B cell (primary cell): ENCODE measurements around the gene MAPT. TPM values are rescaled to one million over a fixed set of nuclear protein-coding genes. Genes with fewer than 3 reads are reported as not detected.

Experiments used
- ATAC-seq: fragments of 200-7000 bp; cut with Tn5 transposase; one replicate; pipeline ENCODE4 v1.10.0; 2021; ENCODE audit warnings: low read depth, mild to moderate bottlenecking, moderate number of reproducible peaks, moderate library complexity
- CTCF ChIA-PET: fragments of 350-600 bp; sonication (Branson Sonifier 250); formaldehyde crosslinking; loops from one replicate; lab custom pipeline; 2021; ENCODE audit warnings: antibody characterized with exemption, inconsistent platforms; lab: Charles Lee
- POLR2A ChIA-PET: fragments of 350-600 bp; sonication (Branson Sonifier 250); formaldehyde crosslinking; loops from one replicate; lab custom pipeline; 2021; ENCODE audit warnings: antibody characterized with exemption; lab: Charles Lee
- DNase-seq: peaks from one replicate; pipeline ENCODE4 v3.0.0; 2013
- H2AFZ ChIP-seq: 2 replicates; pipeline ENCODE4 v1.6.1; 2012; ENCODE audit warnings: mild to moderate bottlenecking, low read depth, low read length; ENCODE audit not compliant: insufficient read depth, poor library complexity, severe bottlenecking
- H3K27ac ChIP-seq, 2 donors: 1 replicate in 1 of 2; 2 replicates in 1 of 2; pipeline ENCODE4 v1.5.1; 2012 to 2013; ENCODE audit warnings: low read length in 2 of 2, mild to moderate bottlenecking in 2 of 2, moderate library complexity in 1 of 2
- H3K27me3 ChIP-seq, 4 experiments: fragments of 200-600 bp in 1 of 4; sonication (generic) in 1 of 4; replicated peaks in 1 of 4; 1 replicate in 2 of 4; 2 replicates in 2 of 4; pipeline versions ENCODE4 v1.6.1 to v1.7.0; 2013 to 2016; ENCODE audit warnings: low read length in 3 of 4, mild to moderate bottlenecking in 2 of 4, mixed read lengths in 1 of 4, moderate library complexity in 1 of 4; ENCODE audit not compliant: insufficient read depth in 4 of 4, control insufficient read depth in 3 of 4; ENCODE audit errors: control extremely low read depth in 1 of 4
- H3K36me3 ChIP-seq, 2 experiments: replicated peaks in 1 of 2; 1 replicate in 1 of 2; 2 replicates in 1 of 2; pipeline versions ENCODE4 v1.6.1 to v1.7.1; 2013; ENCODE audit warnings: low read length in 1 of 2; ENCODE audit not compliant: insufficient read depth in 2 of 2, control insufficient read depth in 1 of 2; ENCODE audit errors: control extremely low read depth in 1 of 2, extremely low read depth in 1 of 2
- H3K4me1 ChIP-seq, 2 donors: fragments of 200-600 bp in 1 of 2; sonication (generic) in 1 of 2; 1 replicate in 1 of 2; 2 replicates in 1 of 2; pipeline versions ENCODE4 v1.5.1 to v1.6.1; 2013 to 2017; ENCODE audit warnings: low read length in 2 of 2; ENCODE audit not compliant: control insufficient read depth in 2 of 2, insufficient read depth in 2 of 2
- H3K4me2 ChIP-seq: replicated peaks from 2 replicates; pipeline ENCODE3; 2012; ENCODE audit warnings: mild to moderate bottlenecking, low read depth, low read length; ENCODE audit not compliant: poor library complexity, severe bottlenecking
- H3K4me3 ChIP-seq, 5 experiments: fragments of 200-600 bp in 1 of 5; sonication (generic) in 1 of 5; 1 replicate in 3 of 5; 2 replicates in 2 of 5; pipeline versions ENCODE4 v1.5.1 to v1.7.0; 2011 to 2016; ENCODE audit warnings: low read length in 4 of 5, mild to moderate bottlenecking in 4 of 5, low read depth in 2 of 5, control low read depth in 1 of 5, moderate library complexity in 1 of 5; ENCODE audit not compliant: insufficient read depth in 1 of 5; ENCODE audit errors: control extremely low read depth in 1 of 5, extremely low read depth in 1 of 5
- H3K79me2 ChIP-seq: fragments of 200-600 bp; sonication (generic); one replicate; pipeline ENCODE4 v1.6.0; 2016; ENCODE audit warnings: low read length; ENCODE audit not compliant: control insufficient read depth, insufficient read depth
- H3K9ac ChIP-seq: fragments of 200-600 bp; sonication (generic); 2 replicates; pipeline ENCODE4 v1.6.1; 2017; ENCODE audit warnings: mild to moderate bottlenecking, low read length, moderate library complexity
- H3K9me3 ChIP-seq, 3 donors: one replicate each; pipeline versions ENCODE4 v1.6.1 to v1.7.1; 2013; ENCODE audit warnings: low read length in 2 of 3; ENCODE audit not compliant: control insufficient read depth in 2 of 3, insufficient read depth in 1 of 3; ENCODE audit errors: control extremely low read depth in 1 of 3
- H4K20me1 ChIP-seq: 2 replicates; pipeline ENCODE4 v1.6.0; 2012; ENCODE audit warnings: mild to moderate bottlenecking, low read length; ENCODE audit not compliant: insufficient read depth, control insufficient read depth, poor library complexity, severe bottlenecking
- H3K27ac Mint-ChIP-seq: one replicate; pipeline ENCODE4 v1.8.0; 2021; ENCODE audit warnings: mixed read lengths
- H3K27me3 Mint-ChIP-seq: one replicate; pipeline ENCODE4 v1.8.0; 2021; ENCODE audit warnings: mixed read lengths
- H3K4me1 Mint-ChIP-seq: one replicate; pipeline ENCODE4 v1.8.0; 2021; ENCODE audit warnings: mixed read lengths
- H3K4me3 Mint-ChIP-seq: one replicate; pipeline ENCODE4 v1.8.0; 2021; ENCODE audit warnings: mixed read lengths
- H3K9me3 Mint-ChIP-seq: one replicate; pipeline ENCODE4 v1.8.0; 2022; ENCODE audit warnings: mixed read lengths; ENCODE audit not compliant: insufficient read depth
- EZH2 ChIP-seq: IDR thresholded peaks from 2 replicates; pipeline ENCODE4 v1.6.1; 2012; ENCODE audit warnings: borderline replicate concordance, low read depth, mild to moderate bottlenecking, moderate library complexity, low read length; ENCODE audit not compliant: insufficient read depth, poor library complexity, severe bottlenecking
- WGBS: methylation state at CpG from one replicate; pipeline ENCODE4 v1.1.5; 2013; ENCODE audit warnings: missing lambda C conversion rate; ENCODE audit not compliant: insufficient coverage; 5-methylcytosine and 5-hydroxymethylcytosine counted together
- intact Hi-C: fragments of 100-400 bp; cut with micrococcal nuclease; formaldehyde crosslinking; loops from one replicate; pipeline ENCODE4 v1.10.0; 2022
- polyA plus RNA-seq: library from polyadenylated mRNA; depleted of rRNA; stranded (reverse); fragments of >200 nt; gene quantifications from 2 replicates; pipeline ENCODE4 v1.2.3, GENCODE V29; 2012
- total RNA-seq, 2 donors: library from RNA; stranded (reverse); fragments of 120-200 nt in 1 of 2; gene quantifications; 1 replicate in 1 of 2; 2 replicates in 1 of 2; pipeline versions ENCODE4 v1.2.3 to v1.2.4, GENCODE V29; 2013 to 2022
- TF ChIP-seq, protein P1 (sequence below): fragments of 200-600 bp; IDR thresholded peaks from one replicate; pipeline ENCODE4 v1.8.0; 2022; ENCODE audit warnings: antibody characterized with exemption, mild to moderate bottlenecking

MAPT gene
- total and polyA plus RNA-seq, 2 donors (not counting 1 experiment from before 2014, with no cell fraction given) = 0.13 to 0.20 TPM

GRCh38 chr17:45953561-45953960 lies 59.2 kb downstream of the MAPT start:
- no peak for ATAC-seq
- H3K4me3 Mint-ChIP-seq = no peak overlapping the region

DNA sequence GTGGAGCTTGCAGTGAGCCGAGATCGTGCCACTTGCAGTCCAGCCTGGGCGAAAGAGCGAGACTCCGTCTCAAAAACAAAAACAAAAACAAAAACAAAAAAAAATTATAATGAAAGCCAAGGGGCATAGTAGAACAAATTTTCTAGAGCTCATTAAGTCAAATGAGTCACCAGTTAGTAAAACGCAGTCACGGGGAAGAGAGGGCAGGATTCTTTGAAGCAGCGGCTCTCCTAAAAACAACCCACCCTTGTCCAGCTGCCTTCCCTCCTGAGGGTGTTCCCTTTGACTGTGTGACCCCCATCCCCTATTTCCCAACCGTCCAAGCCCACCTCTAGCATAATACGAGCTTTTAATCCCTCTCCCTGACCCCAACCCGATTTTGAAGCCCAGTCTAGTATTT lies 60.6 kb downstream of the MAPT start:
- ChIA-PET POLR2A (no interaction called here), CTCF (no interaction called here)
- intact Hi-C loops = no loop called here
- no peaks in the 10 kb centered on the region for H4K20me1 ChIP-seq
- DNase-seq = no peak
- no peak overlapping the region for H2AFZ ChIP-seq
- no peak overlapping the region for H3K4me3 Mint-ChIP-seq
- H3K4me3 ChIP-seq = no peak overlapping the region
- ATAC-seq = no peak
- no peak overlapping the region for H3K4me2 ChIP-seq
- no peaks in the 10 kb centered on the region for H3K9me3 Mint-ChIP-seq
- H3K9me3 ChIP-seq = no peaks in the 10 kb centered on the region
- no peaks in the 10 kb centered on the region for H3K36me3 ChIP-seq
- H3K79me2 ChIP-seq = no peaks in the 10 kb centered on the region
- H3K27ac Mint-ChIP-seq = no peak overlapping the region
- no peak overlapping the region for H3K27ac ChIP-seq
- H3K9ac ChIP-seq = no peak overlapping the region
- 84% methylated on average over 6 of the region's 11 CpGs for WGBS
- peaks cover 0 to 14% (median 4%) of the 10 kb centered on the region in 4 experiments for H3K27me3 ChIP-seq
- peaks cover 20% of the 10 kb centered on the region for H3K27me3 Mint-ChIP-seq
- H3K4me1 Mint-ChIP-seq = no peaks in the 10 kb centered on the region
- TF ChIP-seq, protein P1, sequence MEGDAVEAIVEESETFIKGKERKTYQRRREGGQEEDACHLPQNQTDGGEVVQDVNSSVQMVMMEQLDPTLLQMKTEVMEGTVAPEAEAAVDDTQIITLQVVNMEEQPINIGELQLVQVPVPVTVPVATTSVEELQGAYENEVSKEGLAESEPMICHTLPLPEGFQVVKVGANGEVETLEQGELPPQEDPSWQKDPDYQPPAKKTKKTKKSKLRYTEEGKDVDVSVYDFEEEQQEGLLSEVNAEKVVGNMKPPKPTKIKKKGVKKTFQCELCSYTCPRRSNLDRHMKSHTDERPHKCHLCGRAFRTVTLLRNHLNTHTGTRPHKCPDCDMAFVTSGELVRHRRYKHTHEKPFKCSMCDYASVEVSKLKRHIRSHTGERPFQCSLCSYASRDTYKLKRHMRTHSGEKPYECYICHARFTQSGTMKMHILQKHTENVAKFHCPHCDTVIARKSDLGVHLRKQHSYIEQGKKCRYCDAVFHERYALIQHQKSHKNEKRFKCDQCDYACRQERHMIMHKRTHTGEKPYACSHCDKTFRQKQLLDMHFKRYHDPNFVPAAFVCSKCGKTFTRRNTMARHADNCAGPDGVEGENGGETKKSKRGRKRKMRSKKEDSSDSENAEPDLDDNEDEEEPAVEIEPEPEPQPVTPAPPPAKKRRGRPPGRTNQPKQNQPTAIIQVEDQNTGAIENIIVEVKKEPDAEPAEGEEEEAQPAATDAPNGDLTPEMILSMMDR = no peak
- TF ChIP-seq EZH2 = no peak
- no peaks in the 10 kb centered on the region for H3K4me1 ChIP-seq

More at GRCh38 chr17:45953561-45953960, 59.2 kb downstream of the MAPT start:
- H3K9me3 ChIP-seq = no peaks in the 10 kb centered on the region
- H3K4me2 ChIP-seq = no peak overlapping the region
- CTCF ChIA-PET = no interaction called here
- no peak overlapping the region for H2AFZ ChIP-seq
- no peak overlapping the region for H3K4me3 ChIP-seq
- H3K27ac ChIP-seq = no peak overlapping the region
- H3K27me3 ChIP-seq = peaks cover 0 to 27% (median 15%) of the 10 kb centered on the region in 4 experiments
- POLR2A ChIA-PET = no interaction called here
- no peaks in the 10 kb centered on the region for H4K20me1 ChIP-seq
- Mint-ChIP-seq H3K4me1 (peaks cover 6% of the 10 kb centered on the region), H3K27ac (no peak overlapping the region), H3K9me3 (no peaks in the 10 kb centered on the region), H3K27me3 (peaks cover 27% of the 10 kb centered on the region)
- H3K4me1 ChIP-seq = peaks cover 11% of the 10 kb centered on the region in 2 donors
- intact Hi-C loops = no loop called here
- no peak for DNase-seq
- no peaks in the 10 kb centered on the region for H3K36me3 ChIP-seq
- TF ChIP-seq, protein P1 = no peak
- no peak for TF ChIP-seq EZH2
- H3K79me2 ChIP-seq = no peaks in the 10 kb centered on the region
- no peak overlapping the region for H3K9ac ChIP-seq
- 83% methylated on average over 1 of the region's 2 CpGs for WGBS
